Loucy (cell line): ENCODE measurements around the gene CDH2.

Source experiments
- H2AFZ ChIP-seq: fragments of 200-600 bp; sonication (generic); 2 replicates; pipeline ENCODE4 v1.6.0; 2016; ENCODE audit warnings: antibody characterized with exemption, mild to moderate bottlenecking, low read length, moderate library complexity
- H3F3A ChIP-seq: fragments of 200-600 bp; 2 replicates; pipeline ENCODE4 v1.6.0; 2016; ENCODE audit warnings: antibody characterized with exemption, low read depth, mild to moderate bottlenecking
- H3K27me3 ChIP-seq: fragments of 200-600 bp; sonication (generic); 2 replicates; pipeline ENCODE4 v1.6.1; 2014; ENCODE audit warnings: low read length, mild to moderate bottlenecking; ENCODE audit not compliant: insufficient read depth, poor library complexity, severe bottlenecking
- H3K36me3 ChIP-seq: fragments of 200-600 bp; sonication (generic); 2 replicates; pipeline ENCODE4 v1.6.1; 2016; ENCODE audit warnings: low read length; ENCODE audit not compliant: insufficient read depth
- H3K4me1 ChIP-seq: fragments of 200-600 bp; sonication (generic); 2 replicates; pipeline ENCODE4 v1.5.1; 2014; ENCODE audit warnings: low read length, mild to moderate bottlenecking; ENCODE audit not compliant: insufficient read depth, poor library complexity, severe bottlenecking
- H3K4me2 ChIP-seq: fragments of 200-600 bp; sonication (generic); 2 replicates; pipeline ENCODE4 v1.6.0; 2014; ENCODE audit warnings: antibody characterized with exemption, low read length, low read depth, mild to moderate bottlenecking; ENCODE audit not compliant: poor library complexity, severe bottlenecking
- H3K4me3 ChIP-seq: fragments of 200-600 bp; sonication (generic); 2 replicates; pipeline ENCODE4 v1.5.1; 2014; ENCODE audit warnings: low read length, mild to moderate bottlenecking, mixed read lengths; ENCODE audit not compliant: poor library complexity, severe bottlenecking
- H3K79me2 ChIP-seq: fragments of 200-600 bp; sonication (generic); 2 replicates; pipeline ENCODE4 v1.6.1; 2014; ENCODE audit warnings: low read length; ENCODE audit not compliant: insufficient read depth
- H3K9ac ChIP-seq: fragments of 200-600 bp; sonication (generic); 2 replicates; pipeline ENCODE4 v1.6.0; 2014; ENCODE audit warnings: mild to moderate bottlenecking, low read depth, low read length, moderate library complexity; ENCODE audit not compliant: poor library complexity, severe bottlenecking
- H3K9me2 ChIP-seq: fragments of 200-600 bp; sonication (generic); replicated peaks from 2 replicates; pipeline ENCODE4 v1.6.1; 2016; ENCODE audit warnings: low read depth, low read length, mixed read lengths
- H3K9me3 ChIP-seq: fragments of 200-600 bp; sonication (generic); 2 replicates; pipeline ENCODE4 v1.6.1; 2014; ENCODE audit warnings: mild to moderate bottlenecking, antibody characterized with exemption, low read length, low read depth; ENCODE audit not compliant: insufficient read depth
- H4K20me1 ChIP-seq: fragments of 200-600 bp; sonication (generic); 2 replicates; pipeline ENCODE4 v1.6.0; 2014; ENCODE audit warnings: antibody characterized with exemption, low read length, mild to moderate bottlenecking; ENCODE audit not compliant: insufficient read depth, poor library complexity, severe bottlenecking
- CTCF ChIP-seq: fragments of 200-600 bp; sonication (generic); conservative IDR thresholded peaks from 2 replicates; pipeline ENCODE4 v1.5.1; 2014; ENCODE audit warnings: mild to moderate bottlenecking, antibody characterized with exemption, low read length
- EZH2phosphoT487 ChIP-seq: fragments of 200-600 bp; IDR thresholded peaks from 2 replicates; pipeline ENCODE4 v1.6.1; 2018; ENCODE audit warnings: antibody characterized with exemption, mild to moderate bottlenecking, moderate library complexity, borderline replicate concordance

Gene CDH2

GRCh38 chr18:28116461-28116860 lies 60.5 kb downstream of the CDH2 start:
- H3F3A ChIP-seq, result no peaks in the 10 kb centered on the region
- H3K27me3 ChIP-seq, result no peaks in the 10 kb centered on the region
- no peak overlapping the region for H3K9ac ChIP-seq
- TF ChIP-seq EZH2phosphoT487, result no peak
- TF ChIP-seq CTCF, result no peak
- H3K4me3 ChIP-seq, result no peak overlapping the region
- no peaks in the 10 kb centered on the region for H3K36me3 ChIP-seq
- no peak overlapping the region for H2AFZ ChIP-seq
- H3K4me2 ChIP-seq, result no peak overlapping the region
- no peaks in the 10 kb centered on the region for H3K9me3 ChIP-seq
- H4K20me1 ChIP-seq, result no peaks in the 10 kb centered on the region
- no peaks in the 10 kb centered on the region for H3K9me2 ChIP-seq
- H3K79me2 ChIP-seq, result peaks cover 54% of the 10 kb centered on the region
- H3K4me1 ChIP-seq, result peaks cover 9% of the 10 kb centered on the region

GRCh38 chr18:28115149-28115550 lies 61.8 kb downstream of the CDH2 start:
- no peaks in the 10 kb centered on the region for H3K9me3 ChIP-seq
- no peak overlapping the region for H3K4me3 ChIP-seq
- TF ChIP-seq CTCF (no peak), EZH2phosphoT487 (no peak)
- H4K20me1 ChIP-seq, result no peaks in the 10 kb centered on the region
- peaks cover 7% of the 10 kb centered on the region for H3K4me1 ChIP-seq
- no peaks in the 10 kb centered on the region for H3F3A ChIP-seq
- H3K4me2 ChIP-seq, result no peak overlapping the region
- no peak overlapping the region for H2AFZ ChIP-seq
- no peak overlapping the region for H3K9ac ChIP-seq
- no peaks in the 10 kb centered on the region for H3K36me3 ChIP-seq
- H3K9me2 ChIP-seq, result no peaks in the 10 kb centered on the region
- H3K27me3 ChIP-seq, result no peaks in the 10 kb centered on the region
- H3K79me2 ChIP-seq, result peaks cover 49% of the 10 kb centered on the region

- TF ChIP-seq EZH2phosphoT487 (no peak), CTCF (no peak)
- H3K4me3 ChIP-seq, result no peak overlapping the region
- no peaks in the 10 kb centered on the region for H3K27me3 ChIP-seq
- no peaks in the 10 kb centered on the region for H3F3A ChIP-seq
- no peak overlapping the region for H2AFZ ChIP-seq
- no peaks in the 10 kb centered on the region for H4K20me1 ChIP-seq
- H3K79me2 ChIP-seq, result peaks cover 45% of the 10 kb centered on the region
- no peak overlapping the region for H3K4me2 ChIP-seq
- no peaks in the 10 kb centered on the region for H3K9me3 ChIP-seq
- H3K4me1 ChIP-seq, result peaks cover under 1% of the 10 kb centered on the region
- no peaks in the 10 kb centered on the region for H3K9me2 ChIP-seq
- H3K9ac ChIP-seq, result no peak overlapping the region
- no peaks in the 10 kb centered on the region for H3K36me3 ChIP-seq
Measured at GRCh38 chr18:28114472-28114871, 62.5 kb downstream of the CDH2 start.
